Heart right ventricle (tissue), 16 donors: ENCODE results near the gene ZNF148. TPM values are rescaled to one million over a fixed set of nuclear protein-coding genes. Genes with fewer than 3 reads are reported as not detected.

ENCODE experiments used
- ATAC-seq, 8 donors: fragments of 200-7000 bp; cut with Tn5 transposase; one replicate each; pipeline ENCODE4 v1.9.1; 2020; ENCODE audit warnings: mild to moderate bottlenecking in 8 of 8, moderate library complexity in 8 of 8, moderate number of reproducible peaks in 1 of 8
- DNase-seq, 2 donors: peaks; one replicate each; pipeline ENCODE4 v3.0.0-alpha.2; 2020
- H3K27ac ChIP-seq, 10 donors: fragments of 200-600 bp; sonication (generic) in 2 of 10; one replicate each; pipeline versions ENCODE4 v1.5.0 to v1.8.0; 2020 to 2022; ENCODE audit warnings: mild to moderate bottlenecking in 3 of 10
- H3K27me3 ChIP-seq, 7 donors: fragments of 200-600 bp; one replicate each; pipeline ENCODE4 v1.8.0; 2021 to 2022; ENCODE audit warnings: mild to moderate bottlenecking in 2 of 7
- H3K36me3 ChIP-seq, 9 donors: fragments of 200-600 bp; sonication (generic) in 1 of 9; one replicate each; pipeline versions ENCODE4 v1.5.0 to v1.8.0; 2020 to 2022; ENCODE audit warnings: mild to moderate bottlenecking in 2 of 9
- H3K4me1 ChIP-seq, 9 donors: fragments of 200-600 bp; sonication (generic) in 1 of 9; one replicate each; pipeline versions ENCODE4 v1.5.0 to v1.8.0; 2020 to 2022; ENCODE audit warnings: mild to moderate bottlenecking in 4 of 9
- H3K4me3 ChIP-seq, 10 donors: fragments of 200-600 bp; sonication (generic) in 2 of 10; one replicate each; pipeline versions ENCODE4 v1.5.0 to v1.8.0; 2020 to 2022; ENCODE audit warnings: mild to moderate bottlenecking in 7 of 10, moderate library complexity in 2 of 10
- H3K9me3 ChIP-seq, 11 donors: fragments of 200-600 bp in 10 of 11; sonication (generic) in 2 of 11; one replicate each; pipeline versions ENCODE4 v1.5.0 to v1.8.0; 2013 to 2022; ENCODE audit warnings: mild to moderate bottlenecking in 2 of 11, control low read depth in 1 of 11, moderate library complexity in 1 of 11
- CTCF ChIP-seq, 9 donors: fragments of 200-600 bp; sonication (generic) in 2 of 9; IDR thresholded peaks; one replicate each; pipeline versions ENCODE4 v1.5.0 to v1.8.0; 2021 to 2022; ENCODE audit warnings: antibody characterized with exemption in 9 of 9, mild to moderate bottlenecking in 5 of 9, moderate library complexity in 1 of 9
- WGBS, 2 donors: extraction: QIAGEN DNeasy Blood & Tissue Kit; methylation state at CpG; one replicate each; pipeline ENCODE4 v1.1.7; 2013; ENCODE audit warnings: inconsistent platforms in 1 of 2; 5-methylcytosine and 5-hydroxymethylcytosine counted together
- intact Hi-C, 10 donors: fragments of 100-400 bp; cut with DNase I; formaldehyde crosslinking; loops; one replicate each; pipeline versions ENCODE4 v1.11.1 to v1.14.2; 2022
- polyA plus RNA-seq, 2 donors: library from polyadenylated mRNA; stranded (reverse); fragments of 200-250 nt; gene quantifications; one replicate each; pipeline ENCODE4 v1.2.3, GENCODE V29; 2013
- total RNA-seq, 10 donors: library from RNA; stranded (reverse); fragmentation: NEBNext Ultra II Directional in 3 of 10; extraction: Animal tissue kit (Norgen Biotek cat#: 25700) in 3 of 10; gene quantifications; one replicate each; pipeline versions ENCODE4 v1.2.1 to v1.2.4, GENCODE V29; 2021 to 2023
- donor health status: Arrhythmogenic right ventricular cardiomyopathy.
- donor health status: ischemic (EF 13 %, LVEDD 7.1; RV severe dilation, severe dysfunction).
- donor health status: healthy with polysubstance abuse.
- donor health status: DM: no; HTN: yes; CAD: no.
- donor health status: DM: no; HTN: no; CAD: no.
- donor health status: ischemic (EF 25% LVEDD 6.9; RV normal size, moderate dysfunction).
- donor health status: ischemic (EF 25% LVEDD 5.7; RV mildly dilated, moderate dysfunction).
- donor health status: healthy.
- donor health status: DM: yes; HTN: yes; CAD: no.
- donor health status: Ischemic cardiomyopathy.
- donor health status: ischemic (EF 35%, LVEDD 5.7; RV mildly dilated, moderate dysfunction).
- donor health status: nonischemic (EF 11% LVEDD 7.7; RV severe dilation, severe dysfunction).
- donor health status: DM: yes; HTN: yes; CAD: no.
- donor health status: PGD.
- donor health status: ischemic (EF 29% LVEDD 5.4; RV normal size, mild dysfunction).
- donor health status: nonischemic (EF 23%, LVEDD 6.1; RV moderate dilation, normal function).

ZNF148 gene
- total and polyA plus RNA-seq, 12 donors, result 2.9 to 59.6 (median 44.7) TPM

GRCh38 chr3:125322917-125323316 lies 52.2 kb downstream of the ZNF148 start:
- peaks cover 0 to 82% (median 7%) of the 10 kb centered on the region in 9 donors for H3K36me3 ChIP-seq
- H3K27ac ChIP-seq, result no peak overlapping the region
- intact Hi-C loops, result no loop called here
- no peak for ATAC-seq
- no peaks in the 10 kb centered on the region for H3K27me3 ChIP-seq
- peaks cover 0 to 6% (median 0%) of the 10 kb centered on the region in 9 donors for H3K4me1 ChIP-seq
- no peak for TF ChIP-seq CTCF (IDR thresholded peaks at IDR 0.05)
- WGBS, 2 donors, result 96 to 99% methylated on average over 2 of the region's 2 CpGs
- H3K4me3 ChIP-seq, result no peak overlapping the region
- DNase-seq, result no peak
- H3K9me3 ChIP-seq, result peaks cover 0 to 20% (median 5%) of the 10 kb centered on the region in 11 donors

- H3K9me3 ChIP-seq, result peaks cover 0 to 20% (median 5%) of the 10 kb centered on the region in 11 donors
- no peak overlapping the region for H3K4me3 ChIP-seq
- H3K4me1 ChIP-seq, result peaks cover 0 to 6% (median 0%) of the 10 kb centered on the region in 9 donors
- no peaks in the 10 kb centered on the region for H3K27me3 ChIP-seq
- no peak for ATAC-seq
- intact Hi-C loops, result no loop called here
- WGBS, 2 donors, result 90 to 93% methylated on average over 6 of the region's 6 CpGs
- no peak for TF ChIP-seq CTCF (IDR thresholded peaks at IDR 0.05)
- H3K36me3 ChIP-seq, result peaks cover 0 to 74% (median 7%) of the 10 kb centered on the region in 9 donors
- no peak overlapping the region for H3K27ac ChIP-seq
- DNase-seq, result no peak
Observed at GRCh38 chr3:125322166-125322565, 53.0 kb downstream of the ZNF148 start.

GRCh38 chr3:125319765-125320164 lies 55.4 kb downstream of the ZNF148 start:
- Histone ChIP-seq H3K4me1 (peaks cover 0 to 17% (median 0%) of the 10 kb centered on the region in 9 donors), H3K27me3 (no peaks in the 10 kb centered on the region), H3K9me3 (peaks cover 0 to 4% (median 0%) of the 10 kb centered on the region in 11 donors), H3K4me3 (no peak overlapping the region), H3K36me3 (peaks cover 0 to 60% (median 7%) of the 10 kb centered on the region in 9 donors), H3K27ac (no peak overlapping the region)
- DNase-seq (no peak), ATAC-seq (peak in 1 of 8 donors; percentile 63)
- no peak for TF ChIP-seq CTCF (IDR thresholded peaks at IDR 0.05)
- WGBS, 2 donors, result 91 to 92% methylated on average over 2 of the region's 2 CpGs
- intact Hi-C loops, result no loop called here

- no peak for TF ChIP-seq CTCF (IDR thresholded peaks at IDR 0.05)
- Histone ChIP-seq H3K27ac (no peak overlapping the region), H3K36me3 (peaks cover 0 to 60% (median 7%) of the 10 kb centered on the region in 9 donors), H3K27me3 (no peaks in the 10 kb centered on the region), H3K9me3 (no peaks in the 10 kb centered on the region), H3K4me1 (peaks cover 0 to 17% (median 0%) of the 10 kb centered on the region in 9 donors), H3K4me3 (no peak overlapping the region)
- DNase-seq, result no peak
- no peak for ATAC-seq
- intact Hi-C loops, result no loop called here
- 87 to 88% methylated on average over 4 of the region's 4 CpGs for WGBS, 2 donors
Observed at GRCh38 chr3:125318871-125319270, 56.3 kb downstream of the ZNF148 start.
